ENCODE results near the gene SCYL1.

- TF ChIP-seq, protein P1, sequence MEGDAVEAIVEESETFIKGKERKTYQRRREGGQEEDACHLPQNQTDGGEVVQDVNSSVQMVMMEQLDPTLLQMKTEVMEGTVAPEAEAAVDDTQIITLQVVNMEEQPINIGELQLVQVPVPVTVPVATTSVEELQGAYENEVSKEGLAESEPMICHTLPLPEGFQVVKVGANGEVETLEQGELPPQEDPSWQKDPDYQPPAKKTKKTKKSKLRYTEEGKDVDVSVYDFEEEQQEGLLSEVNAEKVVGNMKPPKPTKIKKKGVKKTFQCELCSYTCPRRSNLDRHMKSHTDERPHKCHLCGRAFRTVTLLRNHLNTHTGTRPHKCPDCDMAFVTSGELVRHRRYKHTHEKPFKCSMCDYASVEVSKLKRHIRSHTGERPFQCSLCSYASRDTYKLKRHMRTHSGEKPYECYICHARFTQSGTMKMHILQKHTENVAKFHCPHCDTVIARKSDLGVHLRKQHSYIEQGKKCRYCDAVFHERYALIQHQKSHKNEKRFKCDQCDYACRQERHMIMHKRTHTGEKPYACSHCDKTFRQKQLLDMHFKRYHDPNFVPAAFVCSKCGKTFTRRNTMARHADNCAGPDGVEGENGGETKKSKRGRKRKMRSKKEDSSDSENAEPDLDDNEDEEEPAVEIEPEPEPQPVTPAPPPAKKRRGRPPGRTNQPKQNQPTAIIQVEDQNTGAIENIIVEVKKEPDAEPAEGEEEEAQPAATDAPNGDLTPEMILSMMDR (IDR thresholded peaks at IDR 0.05) = no peak
- no peak for TF ChIP-seq ZFX (IDR thresholded peaks at IDR 0.05; ENCODE audit: borderline replicate concordance)
Observed at GRCh38 chr11:65506290-65506771, 18.6 kb upstream of the SCYL1 start.

Data from 22Rv1 (cell line).